HepG2 (cell line): ENCODE measurements around the gene ANAPC1. TPM values are rescaled to one million over a fixed set of nuclear protein-coding genes. Genes with fewer than 3 reads are reported as not detected.

Experiments used
- EEA1 ChIP-seq: sonication (generic); formaldehyde crosslinking; IDR thresholded peaks from 2 replicates; pipeline ENCODE4 v1.5.1; 2020; ENCODE audit warnings: mild to moderate bottlenecking, missing genetic modification reagents, borderline replicate concordance
- GATA4 ChIP-seq: sonication (generic); IDR thresholded peaks from 2 replicates; pipeline ENCODE4 v1.6.1; 2016; ENCODE audit warnings: antibody characterized with exemption, low read depth, borderline replicate concordance
- GZF1 ChIP-seq: sonication (generic); formaldehyde crosslinking; IDR thresholded peaks from 2 replicates; pipeline ENCODE4 v1.5.1; 2020; ENCODE audit warnings: mild to moderate bottlenecking, missing genetic modification reagents
- MTA1 ChIP-seq: sonication (generic); formaldehyde crosslinking; IDR thresholded peaks from 2 replicates; pipeline ENCODE4 v1.4.0; 2020; ENCODE audit warnings: missing genetic modification reagents, mild to moderate bottlenecking, borderline replicate concordance
- MXD4 ChIP-seq: IDR thresholded peaks from 2 replicates; pipeline ENCODE4 v1.6.1; 2016; ENCODE audit warnings: mild to moderate bottlenecking, missing biosample characterization, missing genetic modification reagents
- TEAD3 ChIP-seq: optimal IDR thresholded peaks from 2 replicates; pipeline ENCODE3; 2016; ENCODE audit warnings: borderline replicate concordance
- ZBTB42 ChIP-seq: sonication (generic); formaldehyde crosslinking; IDR thresholded peaks from 2 replicates; pipeline ENCODE4 v1.5.0; 2020; ENCODE audit warnings: mild to moderate bottlenecking, missing genetic modification reagents
- ZFP36L2 ChIP-seq: sonication (generic); formaldehyde crosslinking; IDR thresholded peaks from 2 replicates; pipeline ENCODE4 v1.4.0; 2020; ENCODE audit warnings: missing genetic modification reagents
- ZMAT3 ChIP-seq: sonication (generic); formaldehyde crosslinking; conservative IDR thresholded peaks from 2 replicates; pipeline ENCODE4 v1.7.0; 2021; ENCODE audit warnings: missing genetic modification reagents
- ZNF143 ChIP-seq: sonication (generic); formaldehyde crosslinking; IDR thresholded peaks from 2 replicates; pipeline ENCODE4 v1.4.0; 2020; ENCODE audit warnings: missing genetic modification reagents
- ZNF383 ChIP-seq: sonication (generic); formaldehyde crosslinking; IDR thresholded peaks from 2 replicates; pipeline ENCODE4 v1.4.0; 2020; ENCODE audit warnings: missing genetic modification reagents, mild to moderate bottlenecking, borderline replicate concordance
- ZNF510 ChIP-seq: sonication (generic); formaldehyde crosslinking; IDR thresholded peaks from 2 replicates; pipeline ENCODE4 v1.4.0; 2020; ENCODE audit warnings: low read depth, mild to moderate bottlenecking, missing genetic modification reagents
- ZNF556 ChIP-seq: sonication (generic); formaldehyde crosslinking; IDR thresholded peaks from 2 replicates; pipeline ENCODE4 v1.4.0; 2020; ENCODE audit warnings: mild to moderate bottlenecking, missing genetic modification reagents, borderline replicate concordance
- ZNF678 ChIP-seq: sonication (generic); formaldehyde crosslinking; IDR thresholded peaks from 2 replicates; pipeline ENCODE4 v1.4.0; 2020; ENCODE audit warnings: mild to moderate bottlenecking, missing genetic modification reagents
- ZNF747 ChIP-seq: sonication (generic); formaldehyde crosslinking; IDR thresholded peaks from 2 replicates; pipeline ENCODE4 v1.8.1; 2023; ENCODE audit warnings: missing genetic modification reagents, mild to moderate bottlenecking, borderline replicate concordance
- ZNF772 ChIP-seq: sonication (generic); formaldehyde crosslinking; IDR thresholded peaks from 2 replicates; pipeline ENCODE4 v1.5.0; 2020; ENCODE audit warnings: mild to moderate bottlenecking, missing genetic modification reagents
- ZSCAN30 ChIP-seq: sonication (generic); formaldehyde crosslinking; IDR thresholded peaks from 2 replicates; pipeline ENCODE4 v1.5.0; 2020; ENCODE audit warnings: mild to moderate bottlenecking, missing genetic modification reagents
- polyA plus RNA-seq, 8 experiments: library from polyadenylated mRNA; depleted of rRNA in 3 of 8; stranded (reverse) in 7 of 8; unstranded in 1 of 8; fragments of >200 nt; fragmentation: Illumina TruSeq in 4 of 8; extraction: Trizol in 4 of 8; gene quantifications; 2 replicates each; pipeline versions ENCODE4 v1.2.1 to v1.2.3, GENCODE V29; 2011 to 2016; ENCODE audit warnings: low read depth in 4 of 8, missing spikeins in 1 of 8, mixed read lengths in 1 of 8; ENCODE audit not compliant: insufficient read depth in 1 of 8
- total RNA-seq, 5 experiments: library from RNA; depleted of rRNA; stranded (reverse); fragments of >200 nt; fragmentation: Illumina TruSeq; extraction: Trizol; gene quantifications; 2 replicates each; pipeline ENCODE4 v1.2.3, GENCODE V29; 2016; ENCODE audit warnings: low read depth in 1 of 5
- TF ChIP-seq, protein P1 (sequence below): fragments of 450-650 bp; IDR thresholded peaks from 2 replicates; pipeline ENCODE4 v1.6.1; 2016
- TF ChIP-seq, protein P2 (sequence below): sonication (generic); formaldehyde crosslinking; IDR thresholded peaks from 2 replicates; pipeline ENCODE4 v1.5.1; 2020; ENCODE audit warnings: missing genetic modification reagents, mild to moderate bottlenecking, borderline replicate concordance
- TF ChIP-seq, protein P3 (sequence below): sonication (generic); formaldehyde crosslinking; IDR thresholded peaks from 2 replicates; pipeline ENCODE4 v1.4.0; 2020; ENCODE audit warnings: missing genetic modification reagents, mild to moderate bottlenecking, borderline replicate concordance
- TF ChIP-seq, protein P4 (sequence below): sonication (generic); formaldehyde crosslinking; conservative IDR thresholded peaks from 2 replicates; pipeline ENCODE4 v1.4.0; 2020; ENCODE audit warnings: missing genetic modification reagents

ANAPC1 gene
- total and polyA plus RNA-seq, 2 of the 13 experiments (the other 11 are each of a cell fraction or from before 2014, with no cell fraction given), result 50.0 to 89.7 TPM

DNA sequence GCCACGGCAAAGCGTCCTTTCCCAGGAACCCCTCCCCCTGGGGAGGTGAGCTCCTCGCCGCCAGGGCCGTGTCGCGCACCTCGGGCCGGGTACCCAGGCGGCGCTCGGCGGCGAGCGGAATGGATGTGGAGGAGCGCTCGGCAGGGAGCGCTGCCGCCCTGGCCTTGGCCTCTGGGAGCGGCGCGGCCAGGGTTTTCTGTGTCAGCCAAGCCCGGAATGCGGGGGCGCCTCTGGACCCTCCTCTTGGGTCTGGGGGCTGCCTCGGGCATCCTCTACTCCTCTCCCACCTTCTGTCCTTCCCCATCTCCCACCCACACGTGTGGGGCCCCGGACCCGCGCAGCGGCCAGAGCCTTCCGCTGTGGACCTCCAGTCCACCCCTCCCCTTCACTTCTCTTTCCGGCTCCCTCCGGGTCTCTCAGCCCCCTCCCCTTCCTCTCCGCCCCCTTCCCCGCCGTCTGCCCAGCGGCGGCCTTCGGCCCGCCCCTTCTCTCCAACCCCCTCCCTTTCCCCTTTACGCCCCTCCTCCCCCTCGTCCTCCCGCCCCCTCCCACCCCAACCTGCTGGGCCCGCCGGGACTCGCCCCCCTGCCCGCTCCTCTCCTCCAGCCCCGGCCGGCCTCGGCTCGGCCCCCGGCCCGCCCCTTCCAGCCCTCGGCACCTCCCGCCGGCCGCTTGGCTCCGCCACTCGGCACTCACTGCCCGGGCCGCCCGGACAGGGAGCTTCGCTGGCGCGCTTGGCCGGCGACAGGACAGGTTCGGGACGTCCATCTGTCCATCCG is 14.1 kb upstream of the ANAPC1 start, which contains the start of gene MERTK (continued):
- TF ChIP-seq ZNF678 (no peak), ZNF772 (CRISPR knock-in tag) (peak; percentile 47; the same call in 1 of the 2 replicates), EEA1 (CRISPR knock-in tag) (0 out of 2 replicates have a peak, but pooled peaks have one; percentile 73), ZSCAN30 (CRISPR knock-in tag) (no peak), ZMAT3 (no peak; the same call in 1 of the 2 replicates), MTA1 (CRISPR knock-in tag) (peak; percentile 82; the same call in 1 of the 2 replicates), GATA4 (peak; percentile 40; the same call in 1 of the 2 replicates), TEAD3 (CRISPR knock-in tag) (peak; percentile 79), ZNF747 (0 out of 2 replicates have a peak, but pooled peaks have one; percentile 14), ZNF510 (CRISPR knock-in tag) (peak; percentile 54; the same call in 1 of the 2 replicates), ZFP36L2 (CRISPR knock-in tag) (no peak), GZF1 (no peak), ZBTB42 (no peak), ZNF143 (CRISPR knock-in tag) (peak; percentile 51; the same call in 1 of the 2 replicates), MXD4 (CRISPR knock-in tag) (peak; percentile 74), ZNF383 (no peak), ZNF556 (no peak; the same call in 1 of the 2 replicates)
- TF ChIP-seq, protein P1, sequence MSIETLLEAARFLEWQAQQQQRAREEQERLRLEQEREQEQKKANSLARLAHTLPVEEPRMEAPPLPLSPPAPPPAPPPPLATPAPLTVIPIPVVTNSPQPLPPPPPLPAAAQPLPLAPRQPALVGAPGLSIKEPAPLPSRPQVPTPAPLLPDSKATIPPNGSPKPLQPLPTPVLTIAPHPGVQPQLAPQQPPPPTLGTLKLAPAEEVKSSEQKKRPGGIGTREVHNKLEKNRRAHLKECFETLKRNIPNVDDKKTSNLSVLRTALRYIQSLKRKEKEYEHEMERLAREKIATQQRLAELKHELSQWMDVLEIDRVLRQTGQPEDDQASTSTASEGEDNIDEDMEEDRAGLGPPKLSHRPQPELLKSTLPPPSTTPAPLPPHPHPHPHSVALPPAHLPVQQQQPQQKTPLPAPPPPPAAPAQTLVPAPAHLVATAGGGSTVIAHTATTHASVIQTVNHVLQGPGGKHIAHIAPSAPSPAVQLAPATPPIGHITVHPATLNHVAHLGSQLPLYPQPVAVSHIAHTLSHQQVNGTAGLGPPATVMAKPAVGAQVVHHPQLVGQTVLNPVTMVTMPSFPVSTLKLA, result peak; percentile 4; the same call in 1 of the 2 replicates
- TF ChIP-seq, protein P2, sequence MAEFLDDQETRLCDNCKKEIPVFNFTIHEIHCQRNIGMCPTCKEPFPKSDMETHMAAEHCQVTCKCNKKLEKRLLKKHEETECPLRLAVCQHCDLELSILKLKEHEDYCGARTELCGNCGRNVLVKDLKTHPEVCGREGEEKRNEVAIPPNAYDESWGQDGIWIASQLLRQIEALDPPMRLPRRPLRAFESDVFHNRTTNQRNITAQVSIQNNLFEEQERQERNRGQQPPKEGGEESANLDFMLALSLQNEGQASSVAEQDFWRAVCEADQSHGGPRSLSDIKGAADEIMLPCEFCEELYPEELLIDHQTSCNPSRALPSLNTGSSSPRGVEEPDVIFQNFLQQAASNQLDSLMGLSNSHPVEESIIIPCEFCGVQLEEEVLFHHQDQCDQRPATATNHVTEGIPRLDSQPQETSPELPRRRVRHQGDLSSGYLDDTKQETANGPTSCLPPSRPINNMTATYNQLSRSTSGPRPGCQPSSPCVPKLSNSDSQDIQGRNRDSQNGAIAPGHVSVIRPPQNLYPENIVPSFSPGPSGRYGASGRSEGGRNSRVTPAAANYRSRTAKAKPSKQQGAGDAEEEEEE (CRISPR knock-in tag), result no peak
- TF ChIP-seq, protein P3, sequence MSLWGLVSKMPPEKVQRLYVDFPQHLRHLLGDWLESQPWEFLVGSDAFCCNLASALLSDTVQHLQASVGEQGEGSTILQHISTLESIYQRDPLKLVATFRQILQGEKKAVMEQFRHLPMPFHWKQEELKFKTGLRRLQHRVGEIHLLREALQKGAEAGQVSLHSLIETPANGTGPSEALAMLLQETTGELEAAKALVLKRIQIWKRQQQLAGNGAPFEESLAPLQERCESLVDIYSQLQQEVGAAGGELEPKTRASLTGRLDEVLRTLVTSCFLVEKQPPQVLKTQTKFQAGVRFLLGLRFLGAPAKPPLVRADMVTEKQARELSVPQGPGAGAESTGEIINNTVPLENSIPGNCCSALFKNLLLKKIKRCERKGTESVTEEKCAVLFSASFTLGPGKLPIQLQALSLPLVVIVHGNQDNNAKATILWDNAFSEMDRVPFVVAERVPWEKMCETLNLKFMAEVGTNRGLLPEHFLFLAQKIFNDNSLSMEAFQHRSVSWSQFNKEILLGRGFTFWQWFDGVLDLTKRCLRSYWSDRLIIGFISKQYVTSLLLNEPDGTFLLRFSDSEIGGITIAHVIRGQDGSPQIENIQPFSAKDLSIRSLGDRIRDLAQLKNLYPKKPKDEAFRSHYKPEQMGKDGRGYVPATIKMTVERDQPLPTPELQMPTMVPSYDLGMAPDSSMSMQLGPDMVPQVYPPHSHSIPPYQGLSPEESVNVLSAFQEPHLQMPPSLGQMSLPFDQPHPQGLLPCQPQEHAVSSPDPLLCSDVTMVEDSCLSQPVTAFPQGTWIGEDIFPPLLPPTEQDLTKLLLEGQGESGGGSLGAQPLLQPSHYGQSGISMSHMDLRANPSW (CRISPR knock-in tag), result no peak
- TF ChIP-seq, protein P4, sequence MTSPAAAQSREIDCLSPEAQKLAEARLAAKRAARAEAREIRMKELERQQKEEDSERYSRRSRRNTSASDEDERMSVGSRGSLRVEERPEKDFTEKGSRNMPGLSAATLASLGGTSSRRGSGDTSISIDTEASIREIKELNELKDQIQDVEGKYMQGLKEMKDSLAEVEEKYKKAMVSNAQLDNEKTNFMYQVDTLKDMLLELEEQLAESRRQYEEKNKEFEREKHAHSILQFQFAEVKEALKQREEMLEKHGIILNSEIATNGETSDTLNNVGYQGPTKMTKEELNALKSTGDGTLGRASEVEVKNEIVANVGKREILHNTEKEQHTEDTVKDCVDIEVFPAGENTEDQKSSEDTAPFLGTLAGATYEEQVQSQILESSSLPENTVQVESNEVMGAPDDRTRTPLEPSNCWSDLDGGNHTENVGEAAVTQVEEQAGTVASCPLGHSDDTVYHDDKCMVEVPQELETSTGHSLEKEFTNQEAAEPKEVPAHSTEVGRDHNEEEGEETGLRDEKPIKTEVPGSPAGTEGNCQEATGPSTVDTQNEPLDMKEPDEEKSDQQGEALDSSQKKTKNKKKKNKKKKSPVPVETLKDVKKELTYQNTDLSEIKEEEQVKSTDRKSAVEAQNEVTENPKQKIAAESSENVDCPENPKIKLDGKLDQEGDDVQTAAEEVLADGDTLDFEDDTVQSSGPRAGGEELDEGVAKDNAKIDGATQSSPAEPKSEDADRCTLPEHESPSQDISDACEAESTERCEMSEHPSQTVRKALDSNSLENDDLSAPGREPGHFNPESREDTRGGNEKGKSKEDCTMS (CRISPR knock-in tag), result no peak
